Muscle layer of colon (tissue), 2 donors: ENCODE measurements around the gene DHCR7.
"Not testable (repeated sequence)": the region's sequence is repeated elsewhere in the genome, so short reads cannot be mapped to it uniquely, and the experiment has no call there.

Source experiments
- H3K27ac ChIP-seq: one replicate; pipeline ENCODE4 v1.7.0; 2013; ENCODE audit warnings: low read depth, mild to moderate bottlenecking, low read length, moderate library complexity
- H3K27me3 ChIP-seq, 2 donors: one replicate each; pipeline ENCODE4 v1.7.0; 2013; ENCODE audit warnings: low read length in 2 of 2, mild to moderate bottlenecking in 2 of 2; ENCODE audit not compliant: insufficient read depth in 2 of 2, control insufficient read depth in 1 of 2
- H3K36me3 ChIP-seq: one replicate; pipeline ENCODE4 v1.7.0; 2013; ENCODE audit warnings: mild to moderate bottlenecking, low read length; ENCODE audit not compliant: insufficient read depth
- H3K4me1 ChIP-seq: one replicate; pipeline ENCODE4 v1.7.0; 2013; ENCODE audit warnings: mild to moderate bottlenecking, low read length; ENCODE audit not compliant: insufficient read depth
- H3K4me3 ChIP-seq, 2 donors: one replicate each; pipeline ENCODE4 v1.7.0; 2013; ENCODE audit warnings: low read length in 2 of 2, low read depth in 1 of 2, mild to moderate bottlenecking in 1 of 2, moderate library complexity in 1 of 2
- H3K9ac ChIP-seq: one replicate; pipeline ENCODE4 v1.7.0; 2013; ENCODE audit warnings: low read length
- H3K9me3 ChIP-seq: one replicate; pipeline ENCODE4 v1.7.0; 2013; ENCODE audit warnings: mild to moderate bottlenecking, low read length
- donor health status: abdominal sarcoma.
- donor health status: Adenocarcinoma of cecum.

DHCR7 gene

GRCh38 chr11:71432761-71433647 lies 15.2 kb downstream of the DHCR7 start:
- no peaks in the 10 kb centered on the region for H3K36me3 ChIP-seq
- no peaks in the 10 kb centered on the region for H3K4me1 ChIP-seq
- no peak overlapping the region for H3K27ac ChIP-seq
- no peaks in the 10 kb centered on the region for H3K27me3 ChIP-seq
- no peak overlapping the region for H3K4me3 ChIP-seq
- no peaks in the 10 kb centered on the region for H3K9me3 ChIP-seq
- no peak overlapping the region for H3K9ac ChIP-seq

DNA sequence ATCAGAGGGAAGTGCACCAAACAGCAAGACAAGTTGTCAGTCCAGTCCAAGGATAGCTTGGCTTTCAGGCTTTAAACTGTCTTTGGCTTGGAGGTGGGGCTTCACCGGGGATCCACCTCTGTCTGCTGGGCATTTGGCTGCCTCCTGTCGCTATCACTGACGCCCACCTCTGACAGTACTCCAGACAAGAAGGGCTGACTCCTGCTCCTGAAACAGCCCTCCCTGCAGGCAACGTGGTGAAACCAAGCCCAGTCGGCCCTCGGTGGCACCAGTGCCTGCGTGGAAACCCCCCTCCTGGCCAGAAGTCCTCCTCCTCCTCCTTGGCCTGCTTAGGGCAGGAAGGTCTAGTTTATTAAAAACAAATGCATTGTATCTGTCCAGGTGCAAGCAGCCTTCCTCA lies 16.9 kb downstream of the DHCR7 start:
- H3K9ac ChIP-seq = no peak overlapping the region
- no peaks in the 10 kb centered on the region for H3K4me1 ChIP-seq
- no peaks in the 10 kb centered on the region for H3K36me3 ChIP-seq
- no peak overlapping the region for H3K27ac ChIP-seq
- no peaks in the 10 kb centered on the region for H3K9me3 ChIP-seq
- H3K27me3 ChIP-seq = no peaks in the 10 kb centered on the region
- no peak overlapping the region for H3K4me3 ChIP-seq

DNA sequence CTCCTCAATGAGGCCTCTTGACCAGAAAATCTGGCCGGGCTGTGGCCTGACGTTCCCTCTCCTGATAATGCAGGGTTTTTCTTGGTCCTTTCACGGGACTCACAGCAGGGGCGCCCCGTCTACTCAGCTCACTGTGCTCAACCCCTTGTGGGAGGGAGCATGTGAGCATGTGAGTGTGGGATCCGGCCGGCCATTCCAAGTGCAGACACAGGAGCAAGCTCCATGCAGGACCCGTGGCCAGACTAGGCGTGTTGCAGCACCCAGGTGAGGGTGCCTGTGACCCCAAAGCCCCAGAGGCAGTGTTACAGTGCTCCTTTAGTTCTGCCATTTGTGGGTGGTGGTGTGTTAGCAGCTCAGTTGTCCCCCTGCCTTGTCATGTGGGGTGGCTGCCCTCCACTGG lies 18.0 kb downstream of the DHCR7 start:
- Histone ChIP-seq H3K27ac (no peak overlapping the region), H3K27me3 (no peaks in the 10 kb centered on the region), H3K36me3 (no peaks in the 10 kb centered on the region), H3K9me3 (no peaks in the 10 kb centered on the region), H3K4me1 (no peaks in the 10 kb centered on the region), H3K9ac (no peak overlapping the region), H3K4me3 (no peak overlapping the region)

DNA sequence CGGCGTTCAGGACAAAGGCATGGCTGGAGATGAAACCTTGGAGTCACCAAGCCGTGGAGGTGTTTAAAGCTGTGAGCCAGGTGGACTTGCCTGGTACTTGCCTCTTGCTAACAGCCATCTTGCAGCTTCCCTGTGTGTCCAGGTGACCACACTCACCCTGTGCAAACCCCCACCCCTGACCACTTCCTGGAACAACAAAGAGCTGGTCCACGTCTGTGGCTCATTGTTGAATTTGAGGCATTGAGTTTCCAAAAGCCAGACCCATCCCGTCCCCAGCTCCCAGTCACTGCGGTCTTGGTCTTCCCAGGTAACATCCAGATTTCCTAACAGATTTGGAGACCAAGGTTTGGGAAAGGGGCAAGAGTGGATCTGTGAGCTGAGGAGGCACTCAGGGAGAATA lies 18.5 kb downstream of the DHCR7 start:
- H3K27ac ChIP-seq = no peak overlapping the region
- H3K4me1 ChIP-seq = no peaks in the 10 kb centered on the region
- H3K27me3 ChIP-seq = no peaks in the 10 kb centered on the region
- no peak overlapping the region for H3K4me3 ChIP-seq
- H3K9me3 ChIP-seq = no peaks in the 10 kb centered on the region
- no peak overlapping the region for H3K9ac ChIP-seq
- no peaks in the 10 kb centered on the region for H3K36me3 ChIP-seq

- H3K4me1 ChIP-seq = no peaks in the 10 kb centered on the region
- H3K27ac ChIP-seq = no peak overlapping the region
- no peaks in the 10 kb centered on the region for H3K27me3 ChIP-seq
- H3K4me3 ChIP-seq = no peak overlapping the region
- H3K36me3 ChIP-seq = no peaks in the 10 kb centered on the region
- no peaks in the 10 kb centered on the region for H3K9me3 ChIP-seq
- no peak overlapping the region for H3K9ac ChIP-seq
Measured at GRCh38 chr11:71428861-71429435, 19.2 kb downstream of the DHCR7 start.

- Histone ChIP-seq H3K4me1 (no peaks in the 10 kb centered on the region), H3K9ac (no peak overlapping the region), H3K4me3 (no peak overlapping the region), H3K36me3 (no peaks in the 10 kb centered on the region), H3K27ac (no peak overlapping the region), H3K27me3 (no peaks in the 10 kb centered on the region), H3K9me3 (no peaks in the 10 kb centered on the region)
Measured at GRCh38 chr11:71426413-71426812, 21.8 kb downstream of the DHCR7 start.

DNA sequence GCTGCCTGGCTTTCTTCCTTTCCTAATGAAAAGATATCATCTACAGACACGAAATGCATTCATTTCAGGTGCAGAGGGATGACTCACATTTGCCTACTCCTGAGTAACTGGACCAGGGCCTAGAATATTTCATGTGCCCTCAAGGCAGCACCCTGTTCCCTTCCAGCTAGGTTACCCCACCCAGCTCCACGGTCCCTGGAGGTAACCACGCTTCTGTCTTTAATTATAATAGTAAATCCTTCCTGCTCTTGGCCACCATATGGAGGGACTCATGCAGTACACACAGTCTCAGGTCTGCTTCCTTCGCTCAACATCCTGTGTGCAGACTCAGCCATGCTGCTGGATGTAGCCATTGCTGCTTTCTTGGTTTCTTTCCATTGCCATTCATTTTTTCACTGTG lies 22.3 kb downstream of the DHCR7 start:
- H3K36me3 ChIP-seq = no peaks in the 10 kb centered on the region
- H3K9ac ChIP-seq = no peak overlapping the region
- no peaks in the 10 kb centered on the region for H3K4me1 ChIP-seq
- H3K27me3 ChIP-seq = no peaks in the 10 kb centered on the region
- H3K27ac ChIP-seq = no peak overlapping the region
- H3K9me3 ChIP-seq = no peaks in the 10 kb centered on the region
- no peak overlapping the region for H3K4me3 ChIP-seq

GRCh38 chr11:71425409-71425808 lies 22.8 kb downstream of the DHCR7 start:
- H3K9me3 ChIP-seq = no peaks in the 10 kb centered on the region
- no peaks in the 10 kb centered on the region for H3K27me3 ChIP-seq
- no peak overlapping the region for H3K9ac ChIP-seq
- H3K36me3 ChIP-seq = no peaks in the 10 kb centered on the region
- no peaks in the 10 kb centered on the region for H3K4me1 ChIP-seq
- H3K4me3 ChIP-seq = no peak overlapping the region
- no peak overlapping the region for H3K27ac ChIP-seq

DNA sequence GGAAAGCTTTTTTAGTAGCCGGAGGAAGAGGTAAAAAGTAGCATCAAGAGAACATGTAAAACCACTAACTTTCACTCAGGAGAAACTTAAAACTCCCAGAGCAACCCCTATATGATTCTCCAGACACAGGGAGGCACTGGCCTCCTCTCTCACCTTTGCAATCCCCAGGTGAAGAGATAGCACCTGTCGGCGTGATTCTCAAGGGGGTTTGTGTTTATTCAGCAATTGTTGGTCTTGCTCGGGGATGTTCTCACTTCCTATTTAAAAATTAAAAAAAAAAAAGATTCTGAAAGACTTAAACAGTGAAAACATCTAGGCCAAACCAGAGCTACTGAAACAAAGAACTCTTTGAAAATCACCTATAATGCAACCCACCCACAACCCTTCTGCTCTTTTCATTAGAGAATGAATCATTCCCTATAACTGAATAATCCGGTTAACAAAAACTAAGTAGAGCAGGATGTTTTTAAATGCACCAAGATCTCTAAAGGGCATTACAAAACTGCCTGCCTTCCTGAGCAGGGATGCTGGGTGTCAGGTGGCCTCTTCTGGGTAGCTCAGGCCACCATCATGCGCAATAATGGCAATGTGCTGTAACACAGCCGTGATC lies 24.9 kb downstream of the DHCR7 start:
- Histone ChIP-seq H3K4me3 (no peak overlapping the region), H3K4me1 (no peaks in the 10 kb centered on the region), H3K27me3 (no peaks in the 10 kb centered on the region), H3K9ac (no peak overlapping the region), H3K36me3 (no peaks in the 10 kb centered on the region), H3K9me3 (no peaks in the 10 kb centered on the region), H3K27ac (no peak overlapping the region)

DNA sequence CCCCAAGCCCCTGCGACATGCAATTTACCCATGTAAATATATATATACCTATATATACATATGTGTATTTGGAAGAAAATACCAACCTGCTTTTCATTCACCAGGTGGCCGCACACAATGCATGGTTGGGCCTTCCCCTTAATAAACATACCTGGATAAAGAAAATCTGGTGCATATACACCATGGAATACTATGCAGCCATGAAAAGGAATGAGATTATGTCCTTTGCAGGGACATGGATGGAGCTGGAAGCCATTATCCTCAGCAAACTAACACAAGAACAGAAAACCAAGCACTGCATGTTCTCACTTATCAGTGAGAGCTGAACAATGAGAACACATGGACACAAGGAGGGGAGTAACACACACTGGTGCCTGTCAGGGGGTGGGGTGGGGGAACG lies 25.9 kb downstream of the DHCR7 start:
- not testable (repeated sequence) for H3K9me3 ChIP-seq, H3K4me3 ChIP-seq, H3K27me3 ChIP-seq, H3K9ac ChIP-seq, H3K36me3 ChIP-seq, H3K4me1 ChIP-seq, H3K27ac ChIP-seq

DNA sequence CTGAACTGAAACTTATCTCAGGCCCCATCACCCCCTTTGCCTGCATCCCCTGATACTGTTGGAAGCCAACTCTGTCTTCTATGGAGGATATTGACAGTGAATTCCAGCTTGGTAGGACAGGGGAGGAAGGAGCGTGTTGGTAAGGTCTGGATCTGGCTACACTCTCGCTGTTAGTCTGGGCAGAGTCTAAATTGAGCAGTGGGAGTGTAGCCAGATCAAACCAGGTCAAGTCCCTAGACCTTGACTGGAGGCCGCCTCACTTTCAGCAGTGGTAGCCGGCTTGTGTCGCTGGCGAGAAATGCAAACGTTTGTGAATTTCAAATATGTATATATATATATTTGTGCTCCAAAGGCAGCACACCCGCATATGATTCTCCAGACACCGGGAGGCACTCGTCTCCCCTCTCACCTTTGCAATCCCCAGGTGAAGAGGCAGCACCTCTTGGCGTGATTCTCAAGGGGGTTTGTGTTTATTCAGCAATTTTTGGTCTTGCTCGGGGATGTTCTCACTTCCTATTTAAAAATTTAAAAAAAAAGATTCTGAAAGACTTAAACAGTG lies 26.7 kb downstream of the DHCR7 start:
- Histone ChIP-seq H3K36me3 (no peaks in the 10 kb centered on the region), H3K4me1 (no peaks in the 10 kb centered on the region), H3K9ac (no peak overlapping the region), H3K27me3 (no peaks in the 10 kb centered on the region), H3K9me3 (no peaks in the 10 kb centered on the region), H3K4me3 (no peak overlapping the region), H3K27ac (no peak overlapping the region)
